ENCODE measurements around the gene NCOA1. TPM values are rescaled to one million over a fixed set of nuclear protein-coding genes. Genes with fewer than 3 reads are reported as not detected.

The NCOA1 gene
- total and polyA plus RNA-seq, 2 donors (not counting 3 experiments of a cell fraction or from before 2014, with no cell fraction given), result 11.4 to 14.1 TPM

GRCh38 chr2:24667542-24667941 lies 176.5 kb downstream of the NCOA1 start:
- ChIA-PET POLR2A (no interaction called here), CTCF (no interaction called here)
- no peak overlapping the region for H3K4me3 ChIP-seq (replicated peaks in 1 of 3; ENCODE audit: insufficient read depth in 1 of 3, low read depth in 1 of 3, low read length in 3 of 3)
- H3K27me3 ChIP-seq (ENCODE audit: control insufficient read depth in 2 of 2, insufficient read depth in 2 of 2, low read length in 2 of 2), result no peaks in the 10 kb centered on the region
- FAIRE-seq (no peak), DNase-seq (ENCODE audit: low read depth, low spot score) (no peak)
- intact Hi-C loops (cut with micrococcal nuclease), result no loop called here
- dilution Hi-C loops (cut with MboI; ENCODE audit: extremely low pct_ligation_motif_present, low sequenced_read_pairs), result no loop called here
- no peaks in the 10 kb centered on the region for H3K9me3 ChIP-seq (replicated peaks; ENCODE audit: control insufficient read depth, insufficient read depth, low read length)
- H3K9me1 ChIP-seq (replicated peaks; ENCODE audit: control insufficient read depth, extremely low read depth, insufficient read depth, low read length), result no peaks in the 10 kb centered on the region
- BruUV-seq (replicated peaks), result no TSS peak
- no peak overlapping the region for H3K4me2 ChIP-seq (ENCODE audit: insufficient read depth, low read length)
- H2AFZ ChIP-seq (ENCODE audit: low read depth, low read length), result no peak overlapping the region
- H3K36me3 ChIP-seq (ENCODE audit: control insufficient read depth in 2 of 2, extremely low read depth in 1 of 2, insufficient read depth in 2 of 2, low read length in 2 of 2), result no peaks in the 10 kb centered on the region
- no peaks in the 10 kb centered on the region for H4K20me1 ChIP-seq (replicated peaks; ENCODE audit: control insufficient read depth, extremely low read depth, insufficient read depth, low read length)
- no peak overlapping the region for H3K9ac ChIP-seq (replicated peaks; ENCODE audit: extremely low read depth, insufficient read depth, low read length)
- no peaks in the 10 kb centered on the region for H3K79me2 ChIP-seq (ENCODE audit: control insufficient read depth, insufficient read depth, low read length)
- no peak overlapping the region for H3K27ac ChIP-seq (ENCODE audit: insufficient read depth, low read depth, low read length)
- no peaks in the 10 kb centered on the region for H3K4me1 ChIP-seq (ENCODE audit: control insufficient read depth, extremely low read depth, insufficient read depth, low read length)
- no peak for TF ChIP-seq POLR2AphosphoS5 (IDR thresholded peaks at IDR 0.05; ENCODE audit: insufficient read depth, low read depth, low read length)
- TF ChIP-seq JUN (IDR thresholded peaks at IDR 0.05; ENCODE audit: borderline replicate concordance, insufficient read depth, insufficient read length, low read depth), result no peak
- no peak for TF ChIP-seq CTCF (IDR thresholded peaks at IDR 0.05; ENCODE audit: extremely low read depth in 1 of 2, insufficient read depth in 1 of 2, low read depth in 1 of 2, low read length in 2 of 2)
- no peak for TF ChIP-seq MAX (IDR thresholded peaks at IDR 0.05; ENCODE audit: insufficient read depth, insufficient read length)

GRCh38 chr2:24671230-24671629 lies 180.2 kb downstream of the NCOA1 start:
- Histone ChIP-seq H3K9me3 (replicated peaks; ENCODE audit: control insufficient read depth, insufficient read depth, low read length) (no peaks in the 10 kb centered on the region), H3K27me3 (ENCODE audit: control insufficient read depth in 2 of 2, insufficient read depth in 2 of 2, low read length in 2 of 2) (no peaks in the 10 kb centered on the region), H3K36me3 (ENCODE audit: control insufficient read depth in 2 of 2, extremely low read depth in 1 of 2, insufficient read depth in 2 of 2, low read length in 2 of 2) (no peaks in the 10 kb centered on the region), H3K79me2 (ENCODE audit: control insufficient read depth, insufficient read depth, low read length) (no peaks in the 10 kb centered on the region), H3K4me3 (replicated peaks in 1 of 3; ENCODE audit: insufficient read depth in 1 of 3, low read depth in 1 of 3, low read length in 3 of 3) (no peak overlapping the region), H3K4me1 (ENCODE audit: control insufficient read depth, extremely low read depth, insufficient read depth, low read length) (no peaks in the 10 kb centered on the region), H3K4me2 (ENCODE audit: insufficient read depth, low read length) (no peak overlapping the region), H2AFZ (ENCODE audit: low read depth, low read length) (no peak overlapping the region), H3K9me1 (replicated peaks; ENCODE audit: control insufficient read depth, extremely low read depth, insufficient read depth, low read length) (no peaks in the 10 kb centered on the region), H4K20me1 (replicated peaks; ENCODE audit: control insufficient read depth, extremely low read depth, insufficient read depth, low read length) (no peaks in the 10 kb centered on the region), H3K9ac (replicated peaks; ENCODE audit: extremely low read depth, insufficient read depth, low read length) (no peak overlapping the region), H3K27ac (ENCODE audit: insufficient read depth, low read depth, low read length) (no peak overlapping the region)
- no peak for TF ChIP-seq POLR2A (IDR thresholded peaks at IDR 0.05; ENCODE audit: low read depth, low read length)
- TF ChIP-seq CTCF (IDR thresholded peaks at IDR 0.05; ENCODE audit: extremely low read depth in 1 of 2, insufficient read depth in 1 of 2, low read depth in 1 of 2, low read length in 2 of 2), result no peak
- TF ChIP-seq GATA2 (IDR thresholded peaks at IDR 0.05; ENCODE audit: insufficient read depth, insufficient read length, low read depth, low read length), result no peak
- TF ChIP-seq JUN (IDR thresholded peaks at IDR 0.05; ENCODE audit: borderline replicate concordance, insufficient read depth, insufficient read length, low read depth), result no peak
- TF ChIP-seq EZH2 (IDR thresholded peaks at IDR 0.05; ENCODE audit: borderline replicate concordance, low read depth, low read length, severe bottlenecking), result no peak
- TF ChIP-seq MYC (IDR thresholded peaks at IDR 0.05; ENCODE audit: low read depth, low read length), result no peak
- TF ChIP-seq MAX (IDR thresholded peaks at IDR 0.05; ENCODE audit: insufficient read depth, insufficient read length), result no peak
- no peak for TF ChIP-seq FOS (IDR thresholded peaks at IDR 0.05; ENCODE audit: borderline replicate concordance, insufficient read depth, low read length)
- TF ChIP-seq POLR2AphosphoS5 (IDR thresholded peaks at IDR 0.05; ENCODE audit: insufficient read depth, low read depth, low read length), result no peak
- DNase-seq (ENCODE audit: low read depth, low spot score), result no peak
- FAIRE-seq, result no peak
- dilution Hi-C loops (cut with MboI; ENCODE audit: extremely low pct_ligation_motif_present, low sequenced_read_pairs) (no loop called here), intact Hi-C loops (cut with micrococcal nuclease) (no loop called here)
- CTCF ChIA-PET, result interaction anchor here (1.5 kb wide), 1 partner anchor 12 kb away, joined by 4 read pairs; no protein-coding TSS in a partner anchor
- POLR2A ChIA-PET, result no interaction called here
- no TSS peak for BruUV-seq (replicated peaks)

Data from endothelial cell of umbilical vein (primary cell).